Endodermal cell (in vitro differentiated cells): ENCODE results near the gene NPTX1. TPM values are rescaled to one million over a fixed set of nuclear protein-coding genes. Genes with fewer than 3 reads are reported as not detected.

Experiments
- DNase-seq: peaks from one replicate; pipeline ENCODE4 v3.0.0-alpha.2; 2017
- H3K27ac ChIP-seq: 2 replicates; pipeline ENCODE4 v1.5.1; 2013; ENCODE audit warnings: mild to moderate bottlenecking, low read depth, low read length, moderate library complexity
- H3K27me3 ChIP-seq: 2 replicates; pipeline ENCODE4 v1.6.1; 2013; ENCODE audit warnings: mild to moderate bottlenecking, low read length, moderate library complexity; ENCODE audit not compliant: insufficient read depth, control insufficient read depth, poor library complexity, severe bottlenecking
- H3K36me3 ChIP-seq: 2 replicates; pipeline ENCODE4 v1.7.0; 2013; ENCODE audit warnings: mild to moderate bottlenecking, low read length, moderate library complexity; ENCODE audit not compliant: control insufficient read depth, insufficient read depth
- H3K4me1 ChIP-seq: one replicate; pipeline ENCODE4 v1.7.0; 2013; ENCODE audit warnings: low read length; ENCODE audit not compliant: control insufficient read depth, insufficient read depth
- H3K4me3 ChIP-seq: 2 replicates; pipeline ENCODE4 v1.5.1; 2013; ENCODE audit warnings: mild to moderate bottlenecking, low read length, moderate library complexity
- H3K9ac ChIP-seq: 2 replicates; pipeline ENCODE4 v1.6.1; 2013; ENCODE audit warnings: mild to moderate bottlenecking, low read length, moderate library complexity; ENCODE audit not compliant: poor library complexity, severe bottlenecking; ENCODE audit errors: extremely low read depth
- H3K9me3 ChIP-seq: 2 replicates; pipeline ENCODE4 v1.6.1; 2013; ENCODE audit warnings: mild to moderate bottlenecking, low read length, moderate library complexity; ENCODE audit not compliant: control insufficient read depth
- H3K27ac Mint-ChIP-seq: 2 replicates; pipeline ENCODE4 v1.8.0; 2020; ENCODE audit warnings: mixed read lengths
- H3K27me3 Mint-ChIP-seq: 2 replicates; pipeline ENCODE4 v1.8.0; 2021; ENCODE audit warnings: mild to moderate bottlenecking, mixed read lengths; ENCODE audit not compliant: insufficient read depth
- H3K36me3 Mint-ChIP-seq: 2 replicates; pipeline ENCODE4 v1.8.0; 2020; ENCODE audit warnings: low read depth, mixed read lengths
- H3K4me1 Mint-ChIP-seq: 2 replicates; pipeline ENCODE4 v1.8.0; 2020; ENCODE audit warnings: mixed read lengths
- H3K4me3 Mint-ChIP-seq: 2 replicates; pipeline ENCODE4 v1.8.0; 2020; ENCODE audit warnings: mild to moderate bottlenecking, moderate library complexity, mixed read lengths
- H3K9me3 Mint-ChIP-seq: 2 replicates; pipeline ENCODE4 v1.8.0; 2020; ENCODE audit warnings: mild to moderate bottlenecking, mixed read lengths
- CTCF ChIP-seq: fragments of 200-600 bp; sonication (generic); conservative IDR thresholded peaks from 2 replicates; pipeline ENCODE4 v1.5.0; 2021; ENCODE audit warnings: antibody characterized with exemption, mild to moderate bottlenecking
- WGBS, 2 experiments: methylation state at CpG; one replicate each; pipeline versions ENCODE4 v1.1.5 to v1.1.7; 2013; ENCODE audit warnings: missing lambda C conversion rate in 2 of 2, mixed read lengths in 1 of 2; ENCODE audit not compliant: insufficient coverage in 1 of 2, insufficient read length in 1 of 2; 5-methylcytosine and 5-hydroxymethylcytosine counted together
- total RNA-seq, 2 donors: library from RNA; stranded (reverse); fragmentation: NEBNext Ultra II Directional in 1 of 2; extraction: Animal tissue kit (Norgen Biotek cat#: 25700) in 1 of 2; gene quantifications; 2 replicates in 1 of 2; 3 replicates in 1 of 2; pipeline ENCODE4 v1.2.1, GENCODE V29; 2021

Gene NPTX1
- total RNA-seq, 2 donors from 2014 or later: 0.24 to 2.3 TPM

GRCh38 chr17:80510772-80511171 lies 34.4 kb upstream of the NPTX1 start:
- H3K36me3 ChIP-seq: no peaks in the 10 kb centered on the region
- H3K9me3 ChIP-seq: no peaks in the 10 kb centered on the region
- no peak overlapping the region for H3K27ac Mint-ChIP-seq
- no peaks in the 10 kb centered on the region for H3K4me1 Mint-ChIP-seq
- no peaks in the 10 kb centered on the region for H3K4me1 ChIP-seq
- H3K9me3 Mint-ChIP-seq: no peaks in the 10 kb centered on the region
- H3K27me3 ChIP-seq: peaks cover 41% of the 10 kb centered on the region
- no peak for DNase-seq
- TF ChIP-seq CTCF: no peak
- whole genome bisulfite sequencing, 2 experiments: 84 to 92% methylated on average over 6 to 9 of the region's 9 CpGs
- H3K9ac ChIP-seq: no peak overlapping the region
- no peak overlapping the region for H3K4me3 Mint-ChIP-seq
- H3K4me3 ChIP-seq: no peak overlapping the region
- H3K27me3 Mint-ChIP-seq: peaks cover 23% of the 10 kb centered on the region
- H3K27ac ChIP-seq: no peak overlapping the region
- no peaks in the 10 kb centered on the region for H3K36me3 Mint-ChIP-seq

- no peaks in the 10 kb centered on the region for H3K9me3 Mint-ChIP-seq
- H3K4me3 Mint-ChIP-seq: no peak overlapping the region
- Histone ChIP-seq H3K4me1 (no peaks in the 10 kb centered on the region), H3K9me3 (no peaks in the 10 kb centered on the region), H3K9ac (no peak overlapping the region), H3K4me3 (no peak overlapping the region), H3K27me3 (peaks cover 47% of the 10 kb centered on the region), H3K27ac (no peak overlapping the region), H3K36me3 (no peaks in the 10 kb centered on the region)
- H3K27me3 Mint-ChIP-seq: peaks cover 25% of the 10 kb centered on the region
- DNase-seq: no peak
- H3K27ac Mint-ChIP-seq: no peak overlapping the region
- no peak for TF ChIP-seq CTCF
- 92 to 93% methylated on average over 12 to 14 of the region's 14 CpGs for WGBS, 2 experiments
- H3K36me3 Mint-ChIP-seq: no peaks in the 10 kb centered on the region
- H3K4me1 Mint-ChIP-seq: no peaks in the 10 kb centered on the region
Measured at GRCh38 chr17:80510132-80510531, 33.7 kb upstream of the NPTX1 start.

GRCh38 chr17:80509311-80509710 lies 32.9 kb upstream of the NPTX1 start:
- Histone ChIP-seq H3K4me1 (no peaks in the 10 kb centered on the region), H3K9me3 (no peaks in the 10 kb centered on the region), H3K4me3 (no peak overlapping the region), H3K9ac (no peak overlapping the region), H3K27ac (no peak overlapping the region), H3K27me3 (peaks cover 55% of the 10 kb centered on the region), H3K36me3 (no peaks in the 10 kb centered on the region)
- no peak for TF ChIP-seq CTCF
- H3K36me3 Mint-ChIP-seq: no peaks in the 10 kb centered on the region
- H3K27ac Mint-ChIP-seq: no peak overlapping the region
- H3K9me3 Mint-ChIP-seq: no peaks in the 10 kb centered on the region
- no peak for DNase-seq
- no peak overlapping the region for H3K4me3 Mint-ChIP-seq
- 82 to 91% methylated on average over 8 of the region's 8 CpGs for WGBS, 2 experiments
- no peaks in the 10 kb centered on the region for H3K4me1 Mint-ChIP-seq
- peaks cover 30% of the 10 kb centered on the region for H3K27me3 Mint-ChIP-seq
